HG03442 (cell line): ENCODE results near the gene CDKN3.
"Not testable (repeated sequence)": the region's sequence is repeated elsewhere in the genome, so short reads cannot be mapped to it uniquely, and the experiment has no call there.

Experiments used
- ATAC-seq: cut with Tn5 transposase; IDR thresholded peaks from one replicate; pipeline ENCODE4 v1.9.1; 2021; ENCODE audit warnings: mild to moderate bottlenecking, moderate library complexity; ENCODE audit not compliant: unreplicated experiment

CDKN3 gene

GRCh38 chr14:54369343-54369742 is 27.5 kb upstream of the CDKN3 start:
- ATAC-seq: no peak

- ATAC-seq: no peak
These were observed 26.2 kb upstream of the CDKN3 start for GRCh38 chr14:54370323-54371198.

- ATAC-seq: no peak
These were observed 22.5 kb upstream of the CDKN3 start for GRCh38 chr14:54374117-54374884.

GRCh38 chr14:54377501-54377900 is 19.3 kb upstream of the CDKN3 start:
- no peak for ATAC-seq

- not testable (repeated sequence) for ATAC-seq
These were observed 17.9 kb upstream of the CDKN3 start for GRCh38 chr14:54378893-54379292.

GRCh38 chr14:54380558-54380957 is 16.2 kb upstream of the CDKN3 start:
- not testable (repeated sequence) for ATAC-seq

- no peak for ATAC-seq
These were observed 15.0 kb upstream of the CDKN3 start for GRCh38 chr14:54381821-54382220.

- ATAC-seq: no peak
These were observed 13.0 kb upstream of the CDKN3 start for GRCh38 chr14:54383835-54384234.

GRCh38 chr14:54385556-54385955 is 11.3 kb upstream of the CDKN3 start:
- ATAC-seq: no peak

GRCh38 chr14:54387328-54387727 is 9.5 kb upstream of the CDKN3 start:
- no peak for ATAC-seq

- no peak for ATAC-seq
These were observed 4.5 kb upstream of the CDKN3 start for GRCh38 chr14:54392131-54392859.

- ATAC-seq: not testable (repeated sequence)
These were observed 3.6 kb upstream of the CDKN3 start for GRCh38 chr14:54392986-54393884.

- ATAC-seq: no peak
These were observed 2.2 kb upstream of the CDKN3 start for GRCh38 chr14:54394596-54394995.

- no peak for ATAC-seq
These were observed 1.5 kb upstream of the CDKN3 start for GRCh38 chr14:54395284-54395683.

- no peak for ATAC-seq
These were observed 1.1 kb upstream of the CDKN3 start for GRCh38 chr14:54395716-54396115.

GRCh38 chr14:54396183-54396492 is 669 bp upstream of the CDKN3 start:
- ATAC-seq: no peak

- no peak for ATAC-seq
These were observed 2.8 kb downstream of the CDKN3 start for GRCh38 chr14:54399560-54399959.

- ATAC-seq: not testable (repeated sequence)
These were observed 6.7 kb downstream of the CDKN3 start for GRCh38 chr14:54403401-54404005.

- no peak for ATAC-seq
These were observed 13.4 kb downstream of the CDKN3 start for GRCh38 chr14:54410215-54410614.

- no peak for ATAC-seq
These were observed 14.6 kb downstream of the CDKN3 start for GRCh38 chr14:54411371-54411770.
